H1 (cell line): ENCODE data around the gene TNRC6C. TPM values are rescaled to one million over a fixed set of nuclear protein-coding genes. Genes with fewer than 3 reads are reported as not detected.

ENCODE experiments used
- CTCF ChIA-PET: fragments of 300-600 bp; sonication (Branson Sonifier 250); formaldehyde crosslinking; loops from one replicate; lab custom pipeline; 2021; ENCODE audit not compliant: partially characterized antibody; lab: Charles Lee
- POLR2A ChIA-PET: fragments of 300-600 bp; sonication (Branson Sonifier 250); formaldehyde crosslinking; loops from one replicate; lab custom pipeline; 2021; ENCODE audit warnings: inconsistent platforms; ENCODE audit not compliant: partially characterized antibody; lab: Charles Lee
- DNase-seq, 2 experiments: peaks; one replicate each; pipeline versions ENCODE4 v3.0.0 to v3.0.0-alpha.2; 2010 to 2022; ENCODE audit warnings: low spot score in 2 of 2, low read depth in 1 of 2, mixed read lengths in 1 of 2
- FAIRE-seq: peaks from 2 replicates; lab custom pipeline; 2011; peaks lifted over from hg19 to GRCh38; lab: Jason Lieb, UNC
- H2AFZ ChIP-seq: 2 replicates; pipeline ENCODE4 v1.8.1; 2012; ENCODE audit warnings: low read length, inconsistent platforms
- H2AK5ac ChIP-seq: 2 replicates; pipeline ENCODE4 v1.6.1; 2013; ENCODE audit warnings: low read depth, low read length
- H2BK120ac ChIP-seq: replicated peaks from 2 replicates; pipeline ENCODE3; 2013; ENCODE audit warnings: low read depth, low read length, inconsistent platforms
- H2BK12ac ChIP-seq: 2 replicates; pipeline ENCODE4 v1.6.1; 2013; ENCODE audit warnings: low read depth, low read length
- H2BK15ac ChIP-seq: 2 replicates; pipeline ENCODE4 v1.6.1; 2013; ENCODE audit warnings: low read length
- H2BK20ac ChIP-seq: 2 replicates; pipeline ENCODE4 v1.6.1; 2013; ENCODE audit warnings: low read length
- H2BK5ac ChIP-seq: 2 replicates; pipeline ENCODE4 v1.6.1; 2013; ENCODE audit warnings: low read depth, low read length
- H3K14ac ChIP-seq: 2 replicates; pipeline ENCODE4 v1.6.1; 2013; ENCODE audit warnings: inconsistent platforms; ENCODE audit not compliant: insufficient read length
- H3K18ac ChIP-seq: 2 replicates; pipeline ENCODE4 v1.6.1; 2013; ENCODE audit warnings: low read length; ENCODE audit errors: extremely low read depth
- H3K23ac ChIP-seq: 2 replicates; pipeline ENCODE4 v1.6.1; 2013; ENCODE audit warnings: inconsistent platforms; ENCODE audit not compliant: insufficient read length
- H3K23me2 ChIP-seq: 2 replicates; pipeline ENCODE4 v1.6.1; 2013; ENCODE audit warnings: low read depth, low read length
- H3K27ac ChIP-seq: 2 replicates; pipeline ENCODE4 v1.6.1; 2011; ENCODE audit warnings: low read depth, low read length, inconsistent platforms
- H3K27me3 ChIP-seq, 4 experiments: replicated peaks in 1 of 4; 1 replicate in 1 of 4; 2 replicates in 3 of 4; pipeline versions ENCODE4 v1.6.1 to v1.8.1; 2011 to 2013; ENCODE audit warnings: low read length in 3 of 4, mild to moderate bottlenecking in 3 of 4, inconsistent platforms in 2 of 4, mixed read lengths in 2 of 4, moderate library complexity in 1 of 4; ENCODE audit not compliant: control insufficient read depth in 3 of 4, insufficient read depth in 3 of 4; ENCODE audit errors: extremely low read depth in 1 of 4
- H3K36me3 ChIP-seq, 4 experiments: 2 replicates each; pipeline versions ENCODE4 v1.6.1 to v1.8.1; 2011 to 2013; ENCODE audit warnings: mild to moderate bottlenecking in 4 of 4, low read length in 3 of 4, moderate library complexity in 2 of 4, control low read depth in 1 of 4, inconsistent platforms in 1 of 4; ENCODE audit not compliant: insufficient read depth in 4 of 4, control insufficient read depth in 2 of 4
- H3K4ac ChIP-seq: replicated peaks from 2 replicates; pipeline ENCODE3; 2013; ENCODE audit warnings: low read length, low read depth, mixed read lengths, inconsistent platforms; ENCODE audit not compliant: insufficient read length
- H3K4me1 ChIP-seq, 4 experiments: replicated peaks in 1 of 4; 1 replicate in 1 of 4; 2 replicates in 3 of 4; pipeline versions ENCODE4 v1.6.1 to v1.8.1; 2011 to 2013; ENCODE audit warnings: low read length in 3 of 4, inconsistent platforms in 2 of 4, mixed read lengths in 1 of 4; ENCODE audit not compliant: insufficient read depth in 4 of 4, control insufficient read depth in 3 of 4
- H3K4me2 ChIP-seq, 2 experiments: 2 replicates each; pipeline versions ENCODE4 v1.6.1 to v1.8.1; 2011 to 2013; ENCODE audit warnings: low read depth in 2 of 2, low read length in 2 of 2, control low read depth in 1 of 2, inconsistent platforms in 1 of 2, mild to moderate bottlenecking in 1 of 2; ENCODE audit not compliant: insufficient read depth in 1 of 2
- H3K4me3 ChIP-seq, 4 experiments: fragments of 200-600, 300-600 bp in 1 of 4; sonication (generic), shearing (Covaris generic), sonication (Bioruptor Twin) in 1 of 4; 2 replicates each; pipeline versions ENCODE4 v1.5.1 to v1.8.1; 2011 to 2016; ENCODE audit warnings: low read length in 4 of 4, low read depth in 3 of 4, control low read depth in 2 of 4, inconsistent platforms in 2 of 4, mild to moderate bottlenecking in 2 of 4, mixed read lengths in 1 of 4, moderate library complexity in 1 of 4; ENCODE audit not compliant: insufficient read depth in 2 of 4; ENCODE audit errors: extremely low read depth in 1 of 4
- H3K56ac ChIP-seq: replicated peaks from 2 replicates; pipeline ENCODE3; 2013; ENCODE audit warnings: low read depth, mild to moderate bottlenecking, mixed read lengths, low read length, inconsistent platforms; ENCODE audit not compliant: insufficient read length
- H3K79me1 ChIP-seq: 2 replicates; pipeline ENCODE4 v1.6.1; 2013; ENCODE audit warnings: low read depth, low read length, control low read depth
- H3K79me2 ChIP-seq, 2 experiments: 2 replicates each; pipeline versions ENCODE4 v1.6.1 to v1.8.1; 2012 to 2013; ENCODE audit warnings: low read length in 2 of 2, mild to moderate bottlenecking in 2 of 2, inconsistent platforms in 1 of 2; ENCODE audit not compliant: insufficient read depth in 2 of 2, control insufficient read depth in 1 of 2
- H3K9ac ChIP-seq, 4 experiments: replicated peaks in 1 of 4; 1 replicate in 1 of 4; 2 replicates in 3 of 4; pipeline versions ENCODE4 v1.6.1 to v1.8.1; 2011 to 2013; ENCODE audit warnings: low read depth in 3 of 4, low read length in 3 of 4, control low read depth in 2 of 4, mild to moderate bottlenecking in 2 of 4, moderate library complexity in 2 of 4, inconsistent platforms in 1 of 4; ENCODE audit errors: extremely low read depth in 1 of 4
- H3K9me3 ChIP-seq, 2 experiments: 2 replicates each; pipeline versions ENCODE4 v1.6.1 to v1.8.1; 2012 to 2013; ENCODE audit warnings: mild to moderate bottlenecking in 2 of 2, moderate library complexity in 2 of 2, control low read depth in 1 of 2, inconsistent platforms in 1 of 2, low read depth in 1 of 2, low read length in 1 of 2, mixed read lengths in 1 of 2; ENCODE audit not compliant: insufficient read depth in 2 of 2
- H4K20me1 ChIP-seq, 2 experiments: replicated peaks in 1 of 2; 2 replicates each; pipeline versions ENCODE3 to v1.8.1; 2011 to 2013; ENCODE audit warnings: inconsistent platforms in 2 of 2, low read length in 2 of 2, mild to moderate bottlenecking in 1 of 2; ENCODE audit not compliant: insufficient read depth in 2 of 2, control insufficient read depth in 1 of 2
- H4K5ac ChIP-seq: 2 replicates; pipeline ENCODE4 v1.6.1; 2013; ENCODE audit warnings: low read length, low read depth, mixed read lengths, inconsistent platforms; ENCODE audit not compliant: insufficient read length
- H4K8ac ChIP-seq: 2 replicates; pipeline ENCODE4 v1.8.0; 2013; ENCODE audit warnings: mild to moderate bottlenecking, moderate library complexity, low read length, inconsistent platforms; ENCODE audit not compliant: insufficient read depth; ENCODE audit errors: extremely low read depth
- H4K91ac ChIP-seq: replicated peaks from 2 replicates; pipeline ENCODE3; 2013; ENCODE audit warnings: low read length, mixed read lengths, inconsistent platforms; ENCODE audit not compliant: insufficient read length
- ASH2L ChIP-seq: fragments of 200-600, 300-600 bp; sonication (generic); IDR thresholded peaks from one replicate; pipeline ENCODE4 v1.7.1; 2017; ENCODE audit warnings: low read length
- ATF3 ChIP-seq: IDR thresholded peaks from 2 replicates; pipeline ENCODE4 v1.6.1; 2011; ENCODE audit warnings: low read depth, mild to moderate bottlenecking, low read length; ENCODE audit not compliant: insufficient read depth
- BACH1 ChIP-seq: IDR thresholded peaks from 2 replicates; pipeline ENCODE4 v1.6.1; 2012; ENCODE audit warnings: low read length, improper control_type of control experiment
- CTBP2 ChIP-seq: IDR thresholded peaks from 2 replicates; pipeline ENCODE4 v1.7.0; 2011; ENCODE audit warnings: borderline replicate concordance, mild to moderate bottlenecking, moderate library complexity, mixed read lengths, low read length; ENCODE audit not compliant: insufficient read depth, insufficient read length
- E2F6 ChIP-seq: IDR thresholded peaks from 2 replicates; pipeline ENCODE4 v1.6.1; 2012; ENCODE audit warnings: inconsistent platforms
- MAX ChIP-seq: IDR thresholded peaks from 2 replicates; pipeline ENCODE4 v1.6.1; 2012; ENCODE audit warnings: inconsistent platforms
- POLR2A ChIP-seq, 2 experiments: IDR thresholded peaks; 1 replicate in 1 of 2; 2 replicates in 1 of 2; pipeline ENCODE4 v1.6.1; 2011; ENCODE audit warnings: low read depth in 2 of 2, low read length in 2 of 2, mild to moderate bottlenecking in 2 of 2; ENCODE audit errors: control extremely low read depth in 1 of 2
- POLR2AphosphoS5 ChIP-seq: IDR thresholded peaks from 2 replicates; pipeline ENCODE4 v1.6.1; 2011; ENCODE audit warnings: low read depth, low read length
- SP2 ChIP-seq: IDR thresholded peaks from 2 replicates; pipeline ENCODE4 v1.6.1; 2012; ENCODE audit warnings: mild to moderate bottlenecking, low read length, inconsistent platforms
- WGBS, 2 experiments: shearing (Covaris generic) in 1 of 2; methylation state at CpG; one replicate each; pipeline versions ENCODE4 v1.1.6 to v1.1.7; 2013 to 2015; ENCODE audit warnings: low lambda C conversion rate in 2 of 2, mixed read lengths in 2 of 2, inconsistent platforms in 1 of 2, low coverage in 1 of 2, missing lambda C conversion rate in 1 of 2; ENCODE audit not compliant: insufficient replicate concordance in 2 of 2, insufficient coverage in 1 of 2, insufficient read length in 1 of 2; ENCODE audit errors: extremely low coverage in 1 of 2, missing lambda C conversion rate in 1 of 2; 5-methylcytosine and 5-hydroxymethylcytosine counted together
- polyA plus RNA-seq, 7 experiments: library from polyadenylated mRNA; depleted of rRNA in 3 of 7; stranded (reverse) in 5 of 7; unstranded in 2 of 7; fragments of >200 nt in 5 of 7; fragments of 200-250 nt in 2 of 7; gene quantifications; 1 replicate in 5 of 7; 2 replicates in 1 of 7; 4 replicates in 1 of 7; pipeline versions ENCODE4 v1.2.1 to v1.2.3, GENCODE V29; 2011 to 2013; ENCODE audit warnings: missing spikeins in 2 of 7, mixed read lengths in 2 of 7
- total RNA-seq: library from RNA; stranded (reverse); fragmentation: NEBNext Ultra II Directional; extraction: Animal tissue kit (Norgen Biotek cat#: 25700); gene quantifications from 2 replicates; pipeline ENCODE4 v1.2.1, GENCODE V29; 2021

The TNRC6C gene
- total and polyA plus RNA-seq, 2 of the 8 experiments (the other 6 are each of a cell fraction or from before 2014, with no cell fraction given): 2.8 to 28.9 TPM

- ChIA-PET POLR2A (interaction anchor here (0.6 to 1.6 kb wide), 6 partner anchors 8 to 507 kb away, joined by 3 to 7 read pairs (median 3); no protein-coding TSS in a partner anchor), CTCF (interaction anchor here (0.6 to 2.1 kb wide), 5 partner anchors 12 to 241 kb away, joined by 3 to 5 read pairs (median 3); no protein-coding TSS in a partner anchor)
- Histone ChIP-seq H3K18ac (peak overlapping the region; percentile 75), H4K91ac (no peak overlapping the region), H3K4me3 (peak overlapping the region; percentile 66 to 93 (median 82)), H3K14ac (no peak overlapping the region), H2BK15ac (no peak overlapping the region; the same call in 1 of the 2 replicates), H3K79me1 (peaks cover 6% of the 10 kb centered on the region; the same call in 1 of the 2 replicates), H3K4ac (no peak overlapping the region), H3K4me1 (peaks cover 1 to 5% (median 4%) of the 10 kb centered on the region in 4 experiments; a peak in 4 of 7 replicates), H2AK5ac (peak overlapping the region; percentile 69; the same call in 1 of the 2 replicates), H3K36me3 (no peaks in the 10 kb centered on the region), H2AFZ (no peak overlapping the region), H3K9ac (peak overlapping the region; percentile 40 to 99 (median 71); a peak in 6 of 7 replicates), H3K27ac (no peak overlapping the region), H3K79me2 (peaks cover 14 to 57% of the 10 kb centered on the region in 2 experiments; a peak in 3 of 4 replicates), H3K23me2 (peaks cover 24% of the 10 kb centered on the region), H3K56ac (no peak overlapping the region), H4K8ac (no peak overlapping the region), H4K20me1 (peaks cover 0 to 9% of the 10 kb centered on the region in 2 experiments), H2BK20ac (no peak overlapping the region), H3K23ac (no peak overlapping the region), H4K5ac (no peak overlapping the region), H2BK12ac (no peak overlapping the region; the same call in 1 of the 2 replicates), H3K27me3 (peaks cover 6 to 25% (median 18%) of the 10 kb centered on the region in 4 experiments), H3K9me3 (no peaks in the 10 kb centered on the region), H2BK5ac (peak overlapping the region; percentile 27; the same call in 1 of the 2 replicates), H2BK120ac (peak overlapping the region; percentile 71), H3K4me2 (peak overlapping the region; percentile 90 to 98)
- WGBS, 2 experiments: 5% methylated on average over 23 of the region's 23 CpGs; no CpG with 5 or more reads in 1 of the 2 experiments
- DNase-seq (no peak), FAIRE-seq (no peak)
- TF ChIP-seq POLR2A (IDR thresholded peaks at IDR 0.05; ENCODE audit: control extremely low read depth in 1 of 2, low read depth in 2 of 2, low read length in 2 of 2) (peak in 1 of 2 experiments; percentile 50; a peak in 1 of 3 replicates), BACH1 (no peak), CTBP2 (no peak), ASH2L (peak; percentile 27), E2F6 (peak; percentile 29; the same call in 1 of the 2 replicates), POLR2AphosphoS5 (no peak), ATF3 (no peak), SP2 (no peak), MAX (0 out of 2 replicates have a peak, but pooled peaks have one; percentile 27)
Observed at GRCh38 chr17:77959926-77960521, 1.5 kb downstream of the TNRC6C start.
